ENCODE data around the gene ZFR2.
"Not testable (repeated sequence)": the region's sequence is repeated elsewhere in the genome, so short reads cannot be mapped to it uniquely, and the experiment has no call there.

Gene ZFR2

GRCh38 chr19:3819989-3820388 lies 48.8 kb downstream of the ZFR2 start:
- DNase-seq (ENCODE audit: insufficient read length, low spot score) (no peak), FAIRE-seq (no peak)
- TF ChIP-seq SPI1 (IDR thresholded peaks at IDR 0.05; ENCODE audit: low read depth, low read length) (no peak), PAX5 (IDR thresholded peaks at IDR 0.05; ENCODE audit: insufficient read depth, low read length, severe bottlenecking) (no peak), POU2F2 (IDR thresholded peaks at IDR 0.05; ENCODE audit: low read depth, low read length) (no peak), POLR2AphosphoS5 (IDR thresholded peaks at IDR 0.05; ENCODE audit: low read depth, low read length) (no peak), TAF1 (IDR thresholded peaks at IDR 0.05; ENCODE audit: low read depth, low read length) (no peak), POLR2A (IDR thresholded peaks at IDR 0.05; ENCODE audit: low read depth, low read length) (no peak)

GRCh38 chr19:3818918-3819317 lies 49.9 kb downstream of the ZFR2 start:
- no peak for DNase-seq (ENCODE audit: insufficient read length, low spot score)
- no peak for TF ChIP-seq POLR2AphosphoS5 (IDR thresholded peaks at IDR 0.05; ENCODE audit: low read depth, low read length)
- no peak for TF ChIP-seq POU2F2 (IDR thresholded peaks at IDR 0.05; ENCODE audit: low read depth, low read length)
- TF ChIP-seq TAF1 (IDR thresholded peaks at IDR 0.05; ENCODE audit: low read depth, low read length), result no peak
- TF ChIP-seq POLR2A (IDR thresholded peaks at IDR 0.05; ENCODE audit: low read depth, low read length), result no peak
- no peak for TF ChIP-seq PAX5 (IDR thresholded peaks at IDR 0.05; ENCODE audit: insufficient read depth, low read length, severe bottlenecking)
- TF ChIP-seq SPI1 (IDR thresholded peaks at IDR 0.05; ENCODE audit: low read depth, low read length), result no peak
- no peak for FAIRE-seq

GRCh38 chr19:3818466-3818865 lies 50.4 kb downstream of the ZFR2 start:
- DNase-seq (ENCODE audit: insufficient read length, low spot score) (no peak), FAIRE-seq (no peak)
- TF ChIP-seq POLR2AphosphoS5 (IDR thresholded peaks at IDR 0.05; ENCODE audit: low read depth, low read length), result no peak
- no peak for TF ChIP-seq POLR2A (IDR thresholded peaks at IDR 0.05; ENCODE audit: low read depth, low read length)
- TF ChIP-seq POU2F2 (IDR thresholded peaks at IDR 0.05; ENCODE audit: low read depth, low read length), result no peak
- TF ChIP-seq PAX5 (IDR thresholded peaks at IDR 0.05; ENCODE audit: insufficient read depth, low read length, severe bottlenecking), result no peak
- TF ChIP-seq TAF1 (IDR thresholded peaks at IDR 0.05; ENCODE audit: low read depth, low read length), result no peak
- TF ChIP-seq SPI1 (IDR thresholded peaks at IDR 0.05; ENCODE audit: low read depth, low read length), result no peak

- DNase-seq (ENCODE audit: insufficient read length, low spot score), result no peak
- no peak for TF ChIP-seq POLR2A (IDR thresholded peaks at IDR 0.05; ENCODE audit: low read depth, low read length)
- no peak for TF ChIP-seq POLR2AphosphoS5 (IDR thresholded peaks at IDR 0.05; ENCODE audit: low read depth, low read length)
- no peak for TF ChIP-seq TAF1 (IDR thresholded peaks at IDR 0.05; ENCODE audit: low read depth, low read length)
- TF ChIP-seq POU2F2 (IDR thresholded peaks at IDR 0.05; ENCODE audit: low read depth, low read length), result no peak
- TF ChIP-seq SPI1 (IDR thresholded peaks at IDR 0.05; ENCODE audit: low read depth, low read length), result no peak
- TF ChIP-seq PAX5 (IDR thresholded peaks at IDR 0.05; ENCODE audit: insufficient read depth, low read length, severe bottlenecking), result no peak
- no peak for FAIRE-seq
Measured at GRCh38 chr19:3817761-3818160, 51.1 kb downstream of the ZFR2 start.

- FAIRE-seq, result no peak
- DNase-seq (ENCODE audit: insufficient read length, low spot score), result no peak
- no peak for TF ChIP-seq POLR2AphosphoS5 (IDR thresholded peaks at IDR 0.05; ENCODE audit: low read depth, low read length)
- no peak for TF ChIP-seq POLR2A (IDR thresholded peaks at IDR 0.05; ENCODE audit: low read depth, low read length)
- TF ChIP-seq PAX5 (IDR thresholded peaks at IDR 0.05; ENCODE audit: insufficient read depth, low read length, severe bottlenecking), result no peak
- no peak for TF ChIP-seq SPI1 (IDR thresholded peaks at IDR 0.05; ENCODE audit: low read depth, low read length)
- no peak for TF ChIP-seq TAF1 (IDR thresholded peaks at IDR 0.05; ENCODE audit: low read depth, low read length)
- TF ChIP-seq POU2F2 (IDR thresholded peaks at IDR 0.05; ENCODE audit: low read depth, low read length), result no peak
Measured at GRCh38 chr19:3816566-3817218, 52.1 kb downstream of the ZFR2 start.

- FAIRE-seq, result not testable (repeated sequence)
Measured at GRCh38 chr19:3816148-3816547, 52.7 kb downstream of the ZFR2 start.

GRCh38 chr19:3814648-3815047 lies 54.2 kb downstream of the ZFR2 start:
- DNase-seq (ENCODE audit: insufficient read length, low spot score) (no peak), FAIRE-seq (no peak)
- TF ChIP-seq POLR2A (IDR thresholded peaks at IDR 0.05; ENCODE audit: low read depth, low read length), result no peak
- no peak for TF ChIP-seq POLR2AphosphoS5 (IDR thresholded peaks at IDR 0.05; ENCODE audit: low read depth, low read length)
- no peak for TF ChIP-seq SPI1 (IDR thresholded peaks at IDR 0.05; ENCODE audit: low read depth, low read length)
- TF ChIP-seq POU2F2 (IDR thresholded peaks at IDR 0.05; ENCODE audit: low read depth, low read length), result no peak
- TF ChIP-seq TAF1 (IDR thresholded peaks at IDR 0.05; ENCODE audit: low read depth, low read length), result no peak
- no peak for TF ChIP-seq PAX5 (IDR thresholded peaks at IDR 0.05; ENCODE audit: insufficient read depth, low read length, severe bottlenecking)

More at GRCh38 chr19:3816148-3816547, 52.7 kb downstream of the ZFR2 start:
- DNase-seq (ENCODE audit: insufficient read length, low spot score), result not testable (repeated sequence)

- FAIRE-seq (no peak), DNase-seq (ENCODE audit: insufficient read length, low spot score) (no peak)
- TF ChIP-seq TAF1 (IDR thresholded peaks at IDR 0.05; ENCODE audit: low read depth, low read length), result no peak
Measured at GRCh38 chr19:3813473-3814392, 55.1 kb downstream of the ZFR2 start.

- no peak for DNase-seq (ENCODE audit: insufficient read length, low spot score)
- no peak for FAIRE-seq
Measured at GRCh38 chr19:3810708-3811355, 58.0 kb downstream of the ZFR2 start.

More at GRCh38 chr19:3810708-3811355, 58.0 kb downstream of the ZFR2 start:
- TF ChIP-seq POU2F2 (IDR thresholded peaks at IDR 0.05; ENCODE audit: low read depth, low read length) (no peak), POLR2A (IDR thresholded peaks at IDR 0.05; ENCODE audit: low read depth, low read length) (no peak), SPI1 (IDR thresholded peaks at IDR 0.05; ENCODE audit: low read depth, low read length) (no peak), POLR2AphosphoS5 (IDR thresholded peaks at IDR 0.05; ENCODE audit: low read depth, low read length) (no peak), PAX5 (IDR thresholded peaks at IDR 0.05; ENCODE audit: insufficient read depth, low read length, severe bottlenecking) (no peak), TAF1 (IDR thresholded peaks at IDR 0.05; ENCODE audit: low read depth, low read length) (no peak)
